GM21423 (cell line): ENCODE results near the gene HDHD3.

Source experiments
- ATAC-seq: cut with Tn5 transposase; IDR thresholded peaks from one replicate; pipeline ENCODE4 v1.9.1; 2021; ENCODE audit warnings: mild to moderate bottlenecking, moderate library complexity; ENCODE audit not compliant: unreplicated experiment

HDHD3 gene

DNA sequence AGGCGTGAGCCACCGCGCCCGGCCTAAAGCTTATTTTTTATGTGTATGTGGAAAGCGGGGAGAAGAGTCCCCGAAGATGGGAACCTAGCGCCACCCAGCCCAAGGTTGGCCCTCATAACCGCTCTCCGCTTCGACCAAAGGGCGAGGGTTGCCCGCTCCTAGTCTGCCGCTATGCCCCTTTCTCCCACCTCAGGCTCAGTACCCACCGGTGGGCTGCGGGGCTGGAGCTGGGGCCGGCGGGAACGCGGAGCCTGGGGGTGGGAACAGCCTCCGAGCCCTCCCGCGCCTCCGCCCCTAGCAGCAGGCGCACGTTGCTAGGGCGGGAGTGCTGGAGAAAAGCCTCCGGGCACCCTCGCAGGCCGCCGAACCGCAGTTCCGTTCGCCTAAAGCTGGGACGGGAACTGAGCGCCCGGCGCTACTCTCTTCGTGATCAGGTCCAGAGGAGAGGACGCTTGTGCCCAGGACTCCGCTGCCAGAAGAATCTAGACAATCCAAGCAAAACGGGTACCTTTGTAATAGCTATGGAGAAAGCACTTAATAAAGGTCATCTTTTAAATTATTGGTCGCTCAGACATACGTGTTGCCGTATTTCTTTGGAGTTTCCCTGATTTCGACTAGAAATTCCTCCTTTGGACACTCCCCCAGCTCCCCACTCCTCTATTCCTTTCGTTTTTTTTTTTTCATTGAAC, 36.6 kb downstream of the HDHD3 start, which contains the start of gene WDR31:
Gene WDR31, minus strand, starts transcription at position 265 of the 689 bp plus-strand sequence. CDS start 8,253 bp downstream, outside the sequence.
- peak; percentile 99 for ATAC-seq

DNA sequence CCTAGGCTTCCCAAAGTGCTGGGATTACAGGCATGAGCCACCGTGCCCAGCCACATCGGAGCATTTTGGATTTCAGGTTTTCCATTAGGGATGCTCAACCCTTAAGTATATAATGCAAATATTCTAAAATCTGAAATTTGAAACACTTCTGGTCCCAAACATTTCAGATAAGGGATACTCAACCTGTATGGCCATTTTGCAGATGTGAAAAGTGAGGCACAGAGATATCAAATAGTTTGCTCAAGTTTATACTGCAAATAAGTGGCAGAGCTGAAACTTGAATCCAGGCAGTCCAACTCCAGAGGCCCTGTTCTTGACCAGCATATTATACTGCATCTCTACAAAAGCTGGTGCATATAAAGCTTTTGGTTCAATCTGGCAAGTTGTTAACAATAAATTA, 39.1 kb downstream of the HDHD3 start:
- ATAC-seq, result no peak

DNA sequence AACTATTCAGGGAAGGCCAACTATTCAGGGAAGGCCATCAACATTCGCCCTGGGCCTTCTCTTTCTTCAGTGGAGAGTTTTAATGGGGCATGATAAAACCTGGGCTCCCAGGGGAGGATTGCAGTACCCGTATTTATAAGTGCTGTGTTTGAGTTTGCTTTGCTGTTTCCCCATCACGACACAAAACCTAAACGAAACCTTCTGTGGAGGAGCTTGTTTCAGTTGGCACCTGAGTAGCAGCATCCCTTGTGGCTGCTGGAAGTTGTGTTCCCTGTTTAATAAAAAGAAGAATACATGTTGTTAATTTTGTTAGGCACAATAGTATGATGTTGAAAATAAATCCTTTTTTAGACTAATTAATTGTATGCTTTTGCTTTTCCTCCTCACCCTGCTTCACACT, 45.0 kb downstream of the HDHD3 start:
- no peak for ATAC-seq

GRCh38 chr9:113328045-113328782, 48.6 kb downstream of the HDHD3 start:
- ATAC-seq, result no peak

GRCh38 chr9:113326230-113326629, 50.6 kb downstream of the HDHD3 start:
- no peak for ATAC-seq
